MM.1S (cell line): ENCODE measurements around the gene NLGN2.

ENCODE experiments used
- DNase-seq: peaks from one replicate; pipeline ENCODE4 v3.0.0-alpha.2; 2015
- H2AFZ ChIP-seq: fragments of 300-600 bp; sonication (generic); 2 replicates; pipeline ENCODE4 v1.6.0; 2016; ENCODE audit warnings: antibody characterized with exemption, low read length
- H3F3A ChIP-seq: fragments of 300-600 bp; sonication (generic); 2 replicates; pipeline ENCODE4 v1.6.1; 2016; ENCODE audit warnings: mild to moderate bottlenecking, antibody characterized with exemption, low read length, moderate library complexity, mixed read lengths; ENCODE audit not compliant: insufficient read depth
- H3K27ac ChIP-seq: fragments of 300-600 bp; sonication (generic); 2 replicates; pipeline ENCODE4 v1.5.1; 2016; ENCODE audit warnings: mild to moderate bottlenecking, low read length
- H3K27me3 ChIP-seq: fragments of 300-600 bp; sonication (generic); replicated peaks from 2 replicates; pipeline ENCODE4 v1.6.0; 2016; ENCODE audit warnings: low read length; ENCODE audit not compliant: insufficient read depth
- H3K36me3 ChIP-seq: fragments of 300-600 bp; sonication (generic); replicated peaks from 2 replicates; pipeline ENCODE4 v1.6.1; 2016; ENCODE audit warnings: mild to moderate bottlenecking, low read length, mixed read lengths; ENCODE audit not compliant: insufficient read depth
- H3K4me1 ChIP-seq: fragments of 300-600 bp; sonication (generic); 2 replicates; pipeline ENCODE4 v1.6.1; 2016; ENCODE audit warnings: low read length, mixed read lengths
- H3K4me2 ChIP-seq: fragments of 300-600 bp; sonication (generic); 2 replicates; pipeline ENCODE4 v1.6.0; 2016; ENCODE audit warnings: low read depth, low read length
- H3K4me3 ChIP-seq: fragments of 300-600 bp; sonication (generic); 2 replicates; pipeline ENCODE4 v1.5.1; 2016; ENCODE audit warnings: low read length, mixed read lengths
- H3K79me2 ChIP-seq: fragments of 300-600 bp; sonication (generic); 2 replicates; pipeline ENCODE4 v1.6.1; 2016; ENCODE audit warnings: mixed run types, low read length, mixed read lengths
- H3K9ac ChIP-seq: fragments of 300-600 bp; sonication (generic); 2 replicates; pipeline ENCODE4 v1.6.1; 2016; ENCODE audit warnings: low read length, mixed read lengths
- H3K9me2 ChIP-seq: fragments of 300-600 bp; sonication (generic); replicated peaks from 2 replicates; pipeline ENCODE4 v1.6.1; 2016; ENCODE audit warnings: mild to moderate bottlenecking, low read length, mixed read lengths; ENCODE audit not compliant: insufficient read depth
- H3K9me3 ChIP-seq: fragments of 300-600 bp; sonication (generic); replicated peaks from 2 replicates; pipeline ENCODE4 v1.6.1; 2016; ENCODE audit warnings: mild to moderate bottlenecking, low read length, mixed read lengths; ENCODE audit not compliant: insufficient read depth
- H4K20me1 ChIP-seq: fragments of 300-600 bp; sonication (generic); 2 replicates; pipeline ENCODE4 v1.6.1; 2016; ENCODE audit warnings: mild to moderate bottlenecking, low read length, moderate library complexity, mixed read lengths; ENCODE audit not compliant: insufficient read depth
- CTCF ChIP-seq: fragments of 300-600 bp; sonication (generic); IDR thresholded peaks from 2 replicates; pipeline ENCODE4 v1.5.1; 2016; ENCODE audit warnings: antibody characterized with exemption, low read length, mixed read lengths
- EZH2 ChIP-seq: fragments of 300-600 bp; sonication (generic); optimal IDR thresholded peaks from 2 replicates; pipeline ENCODE3; 2017; ENCODE audit warnings: low read depth, mild to moderate bottlenecking, antibody characterized with exemption, low read length, mixed read lengths
- EZH2phosphoT487 ChIP-seq: fragments of 300-600 bp; sonication (generic); IDR thresholded peaks from 2 replicates; pipeline ENCODE4 v1.6.1; 2018; ENCODE audit warnings: antibody characterized with exemption, low read length

NLGN2 gene

GRCh38 chr17:7425756-7426155, 18.1 kb downstream of the NLGN2 start:
- no peak for DNase-seq
- H3K4me1 ChIP-seq, result no peaks in the 10 kb centered on the region
- H3K9ac ChIP-seq, result no peak overlapping the region

GRCh38 chr17:7426203-7426863, 18.7 kb downstream of the NLGN2 start:
- H3K4me1 ChIP-seq, result no peaks in the 10 kb centered on the region
- no peaks in the 10 kb centered on the region for H3K79me2 ChIP-seq
- no peaks in the 10 kb centered on the region for H3K36me3 ChIP-seq
- H3K9ac ChIP-seq, result no peak overlapping the region
- H3K9me3 ChIP-seq, result no peaks in the 10 kb centered on the region
- H3K4me3 ChIP-seq, result no peak overlapping the region
- TF ChIP-seq CTCF, result no peak
- no peak for TF ChIP-seq EZH2
- no peak for TF ChIP-seq EZH2phosphoT487
- H3K4me2 ChIP-seq, result no peak overlapping the region
- no peaks in the 10 kb centered on the region for H3K9me2 ChIP-seq
- no peak overlapping the region for H2AFZ ChIP-seq
- no peak for DNase-seq
- H4K20me1 ChIP-seq, result no peaks in the 10 kb centered on the region
- H3K27ac ChIP-seq, result no peak overlapping the region
- H3F3A ChIP-seq, result no peaks in the 10 kb centered on the region
- H3K27me3 ChIP-seq, result peaks cover 62% of the 10 kb centered on the region

More at GRCh38 chr17:7425756-7426155, 18.1 kb downstream of the NLGN2 start:
- H3K79me2 ChIP-seq, result no peaks in the 10 kb centered on the region
- H3K4me2 ChIP-seq, result no peak overlapping the region
- no peaks in the 10 kb centered on the region for H3K9me2 ChIP-seq
- no peaks in the 10 kb centered on the region for H4K20me1 ChIP-seq
- H2AFZ ChIP-seq, result no peak overlapping the region
- H3F3A ChIP-seq, result no peaks in the 10 kb centered on the region
- peaks cover 58% of the 10 kb centered on the region for H3K27me3 ChIP-seq
- H3K27ac ChIP-seq, result no peak overlapping the region
- no peak overlapping the region for H3K4me3 ChIP-seq
- TF ChIP-seq CTCF (no peak), EZH2phosphoT487 (no peak), EZH2 (no peak)
- H3K36me3 ChIP-seq, result no peaks in the 10 kb centered on the region
- no peaks in the 10 kb centered on the region for H3K9me3 ChIP-seq

GRCh38 chr17:7426896-7427489, 19.3 kb downstream of the NLGN2 start:
- H3K4me2 ChIP-seq, result no peak overlapping the region
- no peak overlapping the region for H3K27ac ChIP-seq
- H3K9me2 ChIP-seq, result no peaks in the 10 kb centered on the region
- no peaks in the 10 kb centered on the region for H3K4me1 ChIP-seq
- H3K79me2 ChIP-seq, result no peaks in the 10 kb centered on the region
- H2AFZ ChIP-seq, result no peak overlapping the region
- H3K9ac ChIP-seq, result no peak overlapping the region
- no peak for TF ChIP-seq CTCF
- TF ChIP-seq EZH2, result no peak
- no peak for TF ChIP-seq EZH2phosphoT487
- no peak overlapping the region for H3K4me3 ChIP-seq
- H4K20me1 ChIP-seq, result no peaks in the 10 kb centered on the region
- no peaks in the 10 kb centered on the region for H3K36me3 ChIP-seq
- H3K9me3 ChIP-seq, result no peaks in the 10 kb centered on the region
- no peaks in the 10 kb centered on the region for H3F3A ChIP-seq
- DNase-seq, result no peak
- peaks cover 62% of the 10 kb centered on the region for H3K27me3 ChIP-seq
